ENCODE data around the gene ICE2.

Gene ICE2

GRCh38 chr15:60396560-60396957 lies 82.4 kb downstream of the ICE2 start:
- H3K36me3 ChIP-seq (ENCODE audit: control insufficient read depth in 4 of 4, insufficient read depth in 4 of 4, low read length in 3 of 4) = no peaks in the 10 kb centered on the region
- DNase-seq = no peak
- peaks cover 0 to 4% (median 0%) of the 10 kb centered on the region in 5 experiments for H3K27me3 ChIP-seq (replicated peaks in 2 of 5; ENCODE audit: control insufficient read depth in 4 of 5, insufficient read depth in 5 of 5, low read length in 4 of 5)
- ChIA-PET POLR2A (no interaction called here), CTCF (interaction anchor here (1.2 to 1.4 kb wide), 2 partner anchors 37 to 124 kb away, joined by 3 to 4 read pairs; no protein-coding TSS in a partner anchor)
- H3K4me1 ChIP-seq (ENCODE audit: control extremely low read depth in 1 of 4, control insufficient read depth in 4 of 4, insufficient read depth in 4 of 4, low read length in 3 of 4) = peaks cover 3 to 33% (median 21%) of the 10 kb centered on the region in 4 experiments
- H3K9me3 ChIP-seq (ENCODE audit: control extremely low read depth in 1 of 5, control insufficient read depth in 4 of 5, insufficient read depth in 2 of 5, low read depth in 1 of 5, low read length in 4 of 5) = no peaks in the 10 kb centered on the region
- 94% methylated on average over 2 of the region's 5 CpGs for WGBS (ENCODE audit: insufficient coverage)
- H3K4me3 ChIP-seq (ENCODE audit: control insufficient read depth in 1 of 7, extremely low read depth in 1 of 7, insufficient read depth in 4 of 7, low read depth in 2 of 7, low read length in 6 of 7) = peak overlapping the region in 5 of 7 experiments; percentile 67 to 81 (median 73)
- no peak overlapping the region for H3K27ac ChIP-seq (ENCODE audit: insufficient read depth in 1 of 2, low read depth in 1 of 2, low read length in 2 of 2, poor library complexity in 1 of 2, severe bottlenecking in 2 of 2)

DNA sequence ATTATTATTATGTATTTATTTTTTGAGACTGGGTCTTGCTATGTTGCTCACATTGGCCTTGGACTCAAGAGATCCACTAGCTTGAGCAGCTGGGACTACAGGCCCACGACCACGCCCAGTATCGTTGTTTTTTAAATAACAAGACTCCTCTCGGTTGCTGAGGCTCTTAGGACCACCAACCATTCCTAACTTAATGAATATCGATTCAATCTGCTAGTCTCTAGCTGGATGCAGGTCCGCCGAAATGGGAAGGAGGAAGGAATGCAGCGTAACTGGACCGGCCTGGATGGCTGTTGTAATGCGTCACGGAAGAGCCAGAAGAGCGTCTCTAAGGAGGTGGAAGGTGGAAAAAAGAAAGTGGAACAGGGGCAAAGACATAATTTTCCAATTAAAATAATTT lies 82.8 kb downstream of the ICE2 start:
- POLR2A ChIA-PET = no interaction called here
- H3K9me3 ChIP-seq (ENCODE audit: control extremely low read depth in 1 of 5, control insufficient read depth in 4 of 5, insufficient read depth in 2 of 5, low read depth in 1 of 5, low read length in 4 of 5) = no peaks in the 10 kb centered on the region
- DNase-seq = no peak
- CTCF ChIA-PET = interaction anchor here (1.2 to 1.4 kb wide), 2 partner anchors 37 to 125 kb away, joined by 3 to 4 read pairs; no protein-coding TSS in a partner anchor
- H3K36me3 ChIP-seq (ENCODE audit: control insufficient read depth in 4 of 4, insufficient read depth in 4 of 4, low read length in 3 of 4) = no peaks in the 10 kb centered on the region
- no peak overlapping the region for H3K27ac ChIP-seq (ENCODE audit: insufficient read depth in 1 of 2, low read depth in 1 of 2, low read length in 2 of 2, poor library complexity in 1 of 2, severe bottlenecking in 2 of 2)
- H3K4me3 ChIP-seq (ENCODE audit: control insufficient read depth in 1 of 7, extremely low read depth in 1 of 7, insufficient read depth in 4 of 7, low read depth in 2 of 7, low read length in 6 of 7) = peak overlapping the region in 1 of 7 experiments; percentile 81
- H3K4me1 ChIP-seq (ENCODE audit: control extremely low read depth in 1 of 4, control insufficient read depth in 4 of 4, insufficient read depth in 4 of 4, low read length in 3 of 4) = peaks cover 3 to 33% (median 21%) of the 10 kb centered on the region in 4 experiments
- peaks cover 0 to 4% (median 0%) of the 10 kb centered on the region in 5 experiments for H3K27me3 ChIP-seq (replicated peaks in 2 of 5; ENCODE audit: control insufficient read depth in 4 of 5, insufficient read depth in 5 of 5, low read length in 4 of 5)
- 96% methylated on average over 4 of the region's 12 CpGs for WGBS (ENCODE audit: insufficient coverage)

GRCh38 chr15:60395276-60396011 lies 83.5 kb downstream of the ICE2 start:
- ChIA-PET CTCF (interaction anchor here (1.4 kb wide), 1 partner anchor 36 kb away, joined by 4 read pairs; no protein-coding TSS in a partner anchor), POLR2A (no interaction called here)
- WGBS (ENCODE audit: insufficient coverage) = 90% methylated on average over 3 of the region's 9 CpGs
- DNase-seq = peak; percentile 6 to 64 (median 57)
- Histone ChIP-seq H3K27ac (ENCODE audit: insufficient read depth in 1 of 2, low read depth in 1 of 2, low read length in 2 of 2, poor library complexity in 1 of 2, severe bottlenecking in 2 of 2) (no peak overlapping the region), H3K9me3 (ENCODE audit: control extremely low read depth in 1 of 5, control insufficient read depth in 4 of 5, insufficient read depth in 2 of 5, low read depth in 1 of 5, low read length in 4 of 5) (no peaks in the 10 kb centered on the region), H3K4me3 (ENCODE audit: control insufficient read depth in 1 of 7, extremely low read depth in 1 of 7, insufficient read depth in 4 of 7, low read depth in 2 of 7, low read length in 6 of 7) (no peak overlapping the region), H3K4me1 (ENCODE audit: control extremely low read depth in 1 of 4, control insufficient read depth in 4 of 4, insufficient read depth in 4 of 4, low read length in 3 of 4) (peaks cover 3 to 33% (median 21%) of the 10 kb centered on the region in 4 experiments), H3K36me3 (ENCODE audit: control insufficient read depth in 4 of 4, insufficient read depth in 4 of 4, low read length in 3 of 4) (no peaks in the 10 kb centered on the region), H3K27me3 (replicated peaks in 2 of 5; ENCODE audit: control insufficient read depth in 4 of 5, insufficient read depth in 5 of 5, low read length in 4 of 5) (peaks cover 0 to 4% (median 0%) of the 10 kb centered on the region in 5 experiments)

DNA sequence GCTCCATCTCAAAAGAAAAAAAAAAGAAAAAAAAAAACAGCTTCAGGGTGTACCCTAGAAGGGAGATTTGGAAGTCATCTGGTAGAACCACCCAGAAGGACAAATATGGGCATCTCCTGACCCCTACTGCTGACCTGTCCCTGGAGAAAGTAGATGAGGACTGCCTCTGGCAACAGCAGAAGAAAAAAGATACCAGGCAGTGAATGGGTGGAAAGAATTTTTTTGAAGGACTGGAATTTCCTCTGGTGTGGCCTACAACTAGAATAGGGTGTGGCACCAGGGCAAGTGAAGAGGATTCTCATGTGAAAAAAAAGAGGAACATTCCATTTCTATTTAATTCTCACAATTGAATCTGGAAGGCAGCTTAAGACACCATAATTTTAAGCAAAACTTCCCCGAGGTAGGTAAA lies 84.2 kb downstream of the ICE2 start:
- Histone ChIP-seq H3K4me1 (ENCODE audit: control extremely low read depth in 1 of 4, control insufficient read depth in 4 of 4, insufficient read depth in 4 of 4, low read length in 3 of 4) (peaks cover 3 to 33% (median 21%) of the 10 kb centered on the region in 4 experiments), H3K4me3 (ENCODE audit: control insufficient read depth in 1 of 7, extremely low read depth in 1 of 7, insufficient read depth in 4 of 7, low read depth in 2 of 7, low read length in 6 of 7) (no peak overlapping the region), H3K27ac (ENCODE audit: insufficient read depth in 1 of 2, low read depth in 1 of 2, low read length in 2 of 2, poor library complexity in 1 of 2, severe bottlenecking in 2 of 2) (no peak overlapping the region), H3K36me3 (ENCODE audit: control insufficient read depth in 4 of 4, insufficient read depth in 4 of 4, low read length in 3 of 4) (peaks cover 0 to 2% (median 0%) of the 10 kb centered on the region in 4 experiments), H3K9me3 (ENCODE audit: control extremely low read depth in 1 of 5, control insufficient read depth in 4 of 5, insufficient read depth in 2 of 5, low read depth in 1 of 5, low read length in 4 of 5) (no peaks in the 10 kb centered on the region), H3K27me3 (replicated peaks in 2 of 5; ENCODE audit: control insufficient read depth in 4 of 5, insufficient read depth in 5 of 5, low read length in 4 of 5) (peaks cover 0 to 4% (median 0%) of the 10 kb centered on the region in 5 experiments)
- no CpG with 5 or more reads among the region's 1 CpG for WGBS (ENCODE audit: insufficient coverage)
- ChIA-PET CTCF (no interaction called here), POLR2A (no interaction called here)
- no peak for DNase-seq

- H3K4me3 ChIP-seq (ENCODE audit: control insufficient read depth in 1 of 7, extremely low read depth in 1 of 7, insufficient read depth in 4 of 7, low read depth in 2 of 7, low read length in 6 of 7) = no peak overlapping the region
- H3K4me1 ChIP-seq (ENCODE audit: control extremely low read depth in 1 of 4, control insufficient read depth in 4 of 4, insufficient read depth in 4 of 4, low read length in 3 of 4) = peaks cover 3 to 23% (median 12%) of the 10 kb centered on the region in 4 experiments
- peaks cover 0 to 4% (median 0%) of the 10 kb centered on the region in 5 experiments for H3K27me3 ChIP-seq (replicated peaks in 2 of 5; ENCODE audit: control insufficient read depth in 4 of 5, insufficient read depth in 5 of 5, low read length in 4 of 5)
- ChIA-PET CTCF (interaction anchor here (1.3 kb wide), 1 partner anchor 34 kb away, joined by 3 read pairs; no protein-coding TSS in a partner anchor), POLR2A (no interaction called here)
- H3K27ac ChIP-seq (ENCODE audit: insufficient read depth in 1 of 2, low read depth in 1 of 2, low read length in 2 of 2, poor library complexity in 1 of 2, severe bottlenecking in 2 of 2) = peak overlapping the region in 1 of 2 experiments; percentile 3
- H3K9me3 ChIP-seq (ENCODE audit: control extremely low read depth in 1 of 5, control insufficient read depth in 4 of 5, insufficient read depth in 2 of 5, low read depth in 1 of 5, low read length in 4 of 5) = no peaks in the 10 kb centered on the region
- DNase-seq = no peak
- H3K36me3 ChIP-seq (ENCODE audit: control insufficient read depth in 4 of 4, insufficient read depth in 4 of 4, low read length in 3 of 4) = peaks cover 0 to 2% (median 0%) of the 10 kb centered on the region in 4 experiments
- WGBS (ENCODE audit: insufficient coverage) = 91% methylated on average over 7 of the region's 9 CpGs
Observed at GRCh38 chr15:60392986-60393790, 85.8 kb downstream of the ICE2 start.

DNA sequence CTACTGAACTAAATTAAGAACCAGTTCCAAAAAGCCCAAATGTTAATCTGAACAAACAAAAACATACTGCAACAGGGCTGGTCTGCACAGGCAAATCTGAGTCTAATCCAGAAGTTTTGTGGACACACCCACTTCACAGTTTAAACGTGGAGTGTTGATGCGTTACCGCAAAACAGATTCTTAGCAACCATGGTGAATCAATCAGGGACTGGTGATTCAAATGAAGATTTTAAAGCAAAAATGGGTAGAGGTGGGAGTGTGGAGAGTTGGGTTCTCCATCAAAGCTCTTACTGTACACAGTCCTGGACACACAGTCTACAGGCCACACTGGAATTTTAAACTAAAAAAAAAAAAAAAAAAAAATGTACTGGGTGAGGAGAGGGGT lies 86.3 kb downstream of the ICE2 start:
- Histone ChIP-seq H3K27me3 (replicated peaks in 2 of 5; ENCODE audit: control insufficient read depth in 4 of 5, insufficient read depth in 5 of 5, low read length in 4 of 5) (peaks cover 0 to 4% (median 0%) of the 10 kb centered on the region in 5 experiments), H3K27ac (ENCODE audit: insufficient read depth in 1 of 2, low read depth in 1 of 2, low read length in 2 of 2, poor library complexity in 1 of 2, severe bottlenecking in 2 of 2) (no peak overlapping the region), H3K9me3 (ENCODE audit: control extremely low read depth in 1 of 5, control insufficient read depth in 4 of 5, insufficient read depth in 2 of 5, low read depth in 1 of 5, low read length in 4 of 5) (no peaks in the 10 kb centered on the region), H3K4me3 (ENCODE audit: control insufficient read depth in 1 of 7, extremely low read depth in 1 of 7, insufficient read depth in 4 of 7, low read depth in 2 of 7, low read length in 6 of 7) (no peak overlapping the region), H3K36me3 (ENCODE audit: control insufficient read depth in 4 of 4, insufficient read depth in 4 of 4, low read length in 3 of 4) (peaks cover 0 to 2% (median 0%) of the 10 kb centered on the region in 4 experiments), H3K4me1 (ENCODE audit: control extremely low read depth in 1 of 4, control insufficient read depth in 4 of 4, insufficient read depth in 4 of 4, low read length in 3 of 4) (peaks cover 3 to 23% (median 9%) of the 10 kb centered on the region in 4 experiments)
- 83% methylated on average over 2 of the region's 3 CpGs for WGBS (ENCODE audit: insufficient coverage)
- ChIA-PET POLR2A (no interaction called here), CTCF (no interaction called here)
- DNase-seq = peak in 2 of 3 donors; percentile 51 to 67

All from common myeloid progenitor, CD34-positive (primary cell).